Ectodermal cell (in vitro differentiated cells): Measurements from ENCODE around the gene CDAN1.

ENCODE experiments used
- H3K27ac ChIP-seq: 2 replicates; pipeline ENCODE4 v1.7.0; 2013; ENCODE audit warnings: mild to moderate bottlenecking, low read depth, low read length; ENCODE audit not compliant: insufficient read depth, poor library complexity, severe bottlenecking
- H3K27me3 ChIP-seq: 2 replicates; pipeline ENCODE4 v1.7.0; 2013; ENCODE audit warnings: mild to moderate bottlenecking, low read length; ENCODE audit not compliant: insufficient read depth, control insufficient read depth, poor library complexity, severe bottlenecking
- H3K36me3 ChIP-seq: one replicate; pipeline ENCODE4 v1.7.0; 2013; ENCODE audit warnings: low read length; ENCODE audit not compliant: control insufficient read depth, insufficient read depth
- H3K4me1 ChIP-seq: one replicate; pipeline ENCODE4 v1.7.0; 2013; ENCODE audit warnings: low read length; ENCODE audit not compliant: control insufficient read depth, insufficient read depth
- H3K4me3 ChIP-seq: 2 replicates; pipeline ENCODE4 v1.7.0; 2013; ENCODE audit warnings: low read depth, low read length, control low read depth; ENCODE audit not compliant: insufficient read depth
- H3K9me3 ChIP-seq: 2 replicates; pipeline ENCODE4 v1.7.0; 2013; ENCODE audit warnings: mild to moderate bottlenecking, low read length, moderate library complexity; ENCODE audit not compliant: control insufficient read depth
- WGBS, 2 experiments: methylation state at CpG; one replicate each; pipeline ENCODE4 v1.1.7; 2013; ENCODE audit warnings: missing lambda C conversion rate in 2 of 2; 5-methylcytosine and 5-hydroxymethylcytosine counted together

CDAN1 gene

GRCh38 chr15:42694398-42694797 is 42.5 kb downstream of the CDAN1 start:
- Histone ChIP-seq H3K9me3 (no peaks in the 10 kb centered on the region), H3K4me3 (no peak overlapping the region), H3K36me3 (peaks cover 5% of the 10 kb centered on the region), H3K4me1 (no peaks in the 10 kb centered on the region), H3K27ac (no peak overlapping the region), H3K27me3 (no peaks in the 10 kb centered on the region)
- WGBS, 2 experiments = 93 to 95% methylated on average over 10 of the region's 10 CpGs

GRCh38 chr15:42693942-42694341 is 43.0 kb downstream of the CDAN1 start:
- 94 to 96% methylated on average over 6 of the region's 6 CpGs for WGBS, 2 experiments
- H3K27me3 ChIP-seq = no peaks in the 10 kb centered on the region
- peaks cover 5% of the 10 kb centered on the region for H3K36me3 ChIP-seq
- H3K27ac ChIP-seq = no peak overlapping the region
- H3K9me3 ChIP-seq = no peaks in the 10 kb centered on the region
- no peaks in the 10 kb centered on the region for H3K4me1 ChIP-seq
- H3K4me3 ChIP-seq = no peak overlapping the region

- H3K27me3 ChIP-seq = no peaks in the 10 kb centered on the region
- H3K36me3 ChIP-seq = peaks cover 5% of the 10 kb centered on the region
- WGBS, 2 experiments = 94 to 95% methylated on average over 6 of the region's 6 CpGs
- no peak overlapping the region for H3K4me3 ChIP-seq
- H3K4me1 ChIP-seq = no peaks in the 10 kb centered on the region
- no peaks in the 10 kb centered on the region for H3K9me3 ChIP-seq
- no peak overlapping the region for H3K27ac ChIP-seq
Observed at GRCh38 chr15:42693496-42693895, 43.4 kb downstream of the CDAN1 start.

- peaks cover 5% of the 10 kb centered on the region for H3K36me3 ChIP-seq
- no peaks in the 10 kb centered on the region for H3K9me3 ChIP-seq
- 95% methylated on average over 4 of the region's 4 CpGs for WGBS, 2 experiments
- no peaks in the 10 kb centered on the region for H3K4me1 ChIP-seq
- H3K27me3 ChIP-seq = no peaks in the 10 kb centered on the region
- H3K27ac ChIP-seq = no peak overlapping the region
- H3K4me3 ChIP-seq = no peak overlapping the region
Observed at GRCh38 chr15:42692997-42693396, 43.9 kb downstream of the CDAN1 start.

GRCh38 chr15:42692536-42692935 is 44.4 kb downstream of the CDAN1 start:
- Histone ChIP-seq H3K36me3 (peaks cover 10% of the 10 kb centered on the region), H3K27ac (no peak overlapping the region), H3K9me3 (no peaks in the 10 kb centered on the region), H3K4me1 (no peaks in the 10 kb centered on the region), H3K27me3 (no peaks in the 10 kb centered on the region), H3K4me3 (no peak overlapping the region)
- WGBS, 2 experiments = 85 to 91% methylated on average over 1 of the region's 1 CpG

- Histone ChIP-seq H3K9me3 (no peaks in the 10 kb centered on the region), H3K4me3 (no peak overlapping the region), H3K4me1 (no peaks in the 10 kb centered on the region), H3K36me3 (peaks cover 11% of the 10 kb centered on the region), H3K27me3 (no peaks in the 10 kb centered on the region), H3K27ac (no peak overlapping the region)
- 93 to 94% methylated on average over 9 of the region's 9 CpGs for WGBS, 2 experiments
Observed at GRCh38 chr15:42691770-42692169, 45.2 kb downstream of the CDAN1 start.

GRCh38 chr15:42691308-42691707 is 45.6 kb downstream of the CDAN1 start:
- H3K27me3 ChIP-seq = no peaks in the 10 kb centered on the region
- H3K9me3 ChIP-seq = no peaks in the 10 kb centered on the region
- H3K36me3 ChIP-seq = peaks cover 16% of the 10 kb centered on the region
- H3K27ac ChIP-seq = no peak overlapping the region
- no peaks in the 10 kb centered on the region for H3K4me1 ChIP-seq
- 94% methylated on average over 4 of the region's 4 CpGs for WGBS, 2 experiments
- no peak overlapping the region for H3K4me3 ChIP-seq

GRCh38 chr15:42688301-42688700 is 48.6 kb downstream of the CDAN1 start:
- H3K4me3 ChIP-seq = no peak overlapping the region
- H3K36me3 ChIP-seq = peaks cover 21% of the 10 kb centered on the region
- no peaks in the 10 kb centered on the region for H3K9me3 ChIP-seq
- H3K27me3 ChIP-seq = no peaks in the 10 kb centered on the region
- WGBS, 2 experiments = 94% methylated on average over 3 of the region's 3 CpGs
- no peak overlapping the region for H3K27ac ChIP-seq
- H3K4me1 ChIP-seq = no peaks in the 10 kb centered on the region

GRCh38 chr15:42687740-42688139 is 49.2 kb downstream of the CDAN1 start:
- H3K36me3 ChIP-seq = peaks cover 22% of the 10 kb centered on the region
- no peaks in the 10 kb centered on the region for H3K27me3 ChIP-seq
- H3K27ac ChIP-seq = no peak overlapping the region
- H3K4me1 ChIP-seq = no peaks in the 10 kb centered on the region
- no peak overlapping the region for H3K4me3 ChIP-seq
- 93 to 94% methylated on average over 4 of the region's 4 CpGs for WGBS, 2 experiments
- H3K9me3 ChIP-seq = no peaks in the 10 kb centered on the region

- no peak overlapping the region for H3K27ac ChIP-seq
- H3K9me3 ChIP-seq = no peaks in the 10 kb centered on the region
- WGBS, 2 experiments = 97% methylated on average over 8 of the region's 8 CpGs
- H3K4me3 ChIP-seq = no peak overlapping the region
- H3K4me1 ChIP-seq = no peaks in the 10 kb centered on the region
- no peaks in the 10 kb centered on the region for H3K27me3 ChIP-seq
- peaks cover 32% of the 10 kb centered on the region for H3K36me3 ChIP-seq
Observed at GRCh38 chr15:42686281-42686680, 50.6 kb downstream of the CDAN1 start.

- Histone ChIP-seq H3K27ac (no peak overlapping the region), H3K4me1 (no peaks in the 10 kb centered on the region), H3K36me3 (peaks cover 21% of the 10 kb centered on the region), H3K4me3 (no peak overlapping the region), H3K9me3 (no peaks in the 10 kb centered on the region), H3K27me3 (no peaks in the 10 kb centered on the region)
- 94 to 95% methylated on average over 6 of the region's 6 CpGs for WGBS, 2 experiments
Observed at GRCh38 chr15:42681119-42681518, 55.8 kb downstream of the CDAN1 start.
